Measurements from ENCODE around the gene ANXA5. TPM values are rescaled to one million over a fixed set of nuclear protein-coding genes. Genes with fewer than 3 reads are reported as not detected.
A peak's percentile ranks its signal among the peaks of the same experiment; 100 is the strongest.

ANXA5 gene
- total and polyA plus RNA-seq, 12 donors, result 209 to 654 (median 401) TPM

DNA sequence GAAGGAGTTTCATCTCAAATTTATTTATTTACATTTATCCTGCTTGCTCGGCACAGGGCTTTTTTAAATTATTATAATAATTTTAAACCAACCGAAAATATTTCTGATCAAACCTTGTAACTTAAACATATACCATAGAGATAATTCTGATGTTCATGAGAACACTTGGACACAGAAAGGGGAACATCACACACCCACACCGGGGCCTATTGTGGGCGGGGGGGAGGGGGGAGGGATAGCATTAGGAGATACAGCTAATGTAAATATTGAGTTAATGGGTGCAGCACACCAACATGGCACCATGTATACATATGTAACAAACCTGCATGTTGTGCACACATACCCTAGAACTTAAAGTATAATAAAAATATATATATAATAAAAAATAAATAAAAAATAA, 2.9 kb downstream of the ANXA5 start:
- Histone ChIP-seq H3K4me3 (no peak overlapping the region), H3K36me3 (replicated peaks in 1 of 2) (no peaks in the 10 kb centered on the region), H3K27me3 (no peaks in the 10 kb centered on the region), H3K4me1 (replicated peaks in 1 of 2) (peaks cover 54 to 75% of the 10 kb centered on the region in 2 donors), H3K27ac (peak overlapping the region in 1 of 5 donors; percentile 10), H3K9me3 (replicated peaks in 1 of 3) (no peaks in the 10 kb centered on the region)
- intact Hi-C loops (cut with DNase I), result no loop called here
- WGBS, 4 donors, result 59 to 66% (median 64%) methylated on average over 4 of the region's 4 CpGs
- TF ChIP-seq, protein P1, sequence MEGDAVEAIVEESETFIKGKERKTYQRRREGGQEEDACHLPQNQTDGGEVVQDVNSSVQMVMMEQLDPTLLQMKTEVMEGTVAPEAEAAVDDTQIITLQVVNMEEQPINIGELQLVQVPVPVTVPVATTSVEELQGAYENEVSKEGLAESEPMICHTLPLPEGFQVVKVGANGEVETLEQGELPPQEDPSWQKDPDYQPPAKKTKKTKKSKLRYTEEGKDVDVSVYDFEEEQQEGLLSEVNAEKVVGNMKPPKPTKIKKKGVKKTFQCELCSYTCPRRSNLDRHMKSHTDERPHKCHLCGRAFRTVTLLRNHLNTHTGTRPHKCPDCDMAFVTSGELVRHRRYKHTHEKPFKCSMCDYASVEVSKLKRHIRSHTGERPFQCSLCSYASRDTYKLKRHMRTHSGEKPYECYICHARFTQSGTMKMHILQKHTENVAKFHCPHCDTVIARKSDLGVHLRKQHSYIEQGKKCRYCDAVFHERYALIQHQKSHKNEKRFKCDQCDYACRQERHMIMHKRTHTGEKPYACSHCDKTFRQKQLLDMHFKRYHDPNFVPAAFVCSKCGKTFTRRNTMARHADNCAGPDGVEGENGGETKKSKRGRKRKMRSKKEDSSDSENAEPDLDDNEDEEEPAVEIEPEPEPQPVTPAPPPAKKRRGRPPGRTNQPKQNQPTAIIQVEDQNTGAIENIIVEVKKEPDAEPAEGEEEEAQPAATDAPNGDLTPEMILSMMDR (IDR thresholded peaks at IDR 0.05), result no peak
- no peak for TF ChIP-seq POLR2A (IDR thresholded peaks at IDR 0.05)
- no peak for DNase-seq

DNA sequence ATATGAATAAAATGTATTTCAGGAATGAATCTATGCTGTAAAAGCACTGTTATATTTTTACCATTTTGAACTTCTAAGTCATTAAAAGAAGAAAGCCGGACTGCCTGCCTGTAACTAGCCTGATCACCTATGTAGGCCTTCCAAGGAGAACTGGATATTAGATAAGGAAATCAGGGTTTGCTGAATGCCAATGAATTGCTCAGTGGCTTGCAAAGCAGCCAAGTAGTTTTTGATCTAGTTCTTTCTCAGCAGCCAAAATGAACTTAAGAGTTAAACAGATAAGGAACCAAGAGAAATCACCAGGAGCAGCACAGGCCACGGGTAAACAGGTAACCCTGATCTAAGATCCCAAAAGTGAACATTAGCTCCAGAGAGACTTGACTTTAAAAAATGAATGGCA, 3.3 kb downstream of the ANXA5 start:
- Histone ChIP-seq H3K9me3 (replicated peaks in 1 of 3) (no peaks in the 10 kb centered on the region), H3K4me1 (replicated peaks in 1 of 2) (peaks cover 56 to 79% of the 10 kb centered on the region in 2 donors), H3K27ac (peak overlapping the region in 1 of 5 donors; percentile 10), H3K27me3 (no peaks in the 10 kb centered on the region), H3K4me3 (peak overlapping the region in 1 of 4 donors; percentile 8), H3K36me3 (replicated peaks in 1 of 2) (no peaks in the 10 kb centered on the region)
- TF ChIP-seq POLR2A (IDR thresholded peaks at IDR 0.05), result no peak
- TF ChIP-seq, protein P1 (IDR thresholded peaks at IDR 0.05), result no peak
- DNase-seq, result no peak
- intact Hi-C loops (cut with DNase I), result no loop called here
- WGBS, 4 donors, result 36 to 44% (median 38%) methylated on average over 2 of the region's 2 CpGs

DNA sequence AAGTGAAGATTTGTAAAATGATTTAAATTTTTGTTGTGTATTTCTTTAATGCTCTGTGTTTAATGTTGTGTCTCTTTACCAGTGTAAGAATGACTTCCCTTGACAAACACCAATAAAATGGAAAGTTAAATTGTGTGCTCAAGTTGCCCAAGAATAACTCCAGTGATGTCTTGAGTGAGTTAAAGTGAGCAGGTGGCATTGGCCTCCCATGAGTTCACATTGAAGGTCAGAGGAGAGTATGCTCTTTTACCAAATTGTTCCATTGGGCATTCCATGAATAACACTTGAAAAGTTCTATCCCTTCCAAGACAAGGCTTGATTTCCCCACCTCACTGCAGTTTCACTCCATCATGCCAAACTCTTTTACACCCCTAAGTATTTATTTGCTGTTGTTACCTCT, 4.5 kb downstream of the ANXA5 start:
- peaks cover 53 to 82% of the 10 kb centered on the region in 2 donors for H3K4me1 ChIP-seq (replicated peaks in 1 of 2)
- TF ChIP-seq, protein P1 (IDR thresholded peaks at IDR 0.05), result no peak
- TF ChIP-seq POLR2A (IDR thresholded peaks at IDR 0.05), result no peak
- no peaks in the 10 kb centered on the region for H3K27me3 ChIP-seq
- no peak overlapping the region for H3K4me3 ChIP-seq
- H3K36me3 ChIP-seq (replicated peaks in 1 of 2), result no peaks in the 10 kb centered on the region
- H3K27ac ChIP-seq, result peak overlapping the region in 1 of 5 donors; percentile 11
- DNase-seq, result no peak
- intact Hi-C loops (cut with DNase I), result no loop called here
- H3K9me3 ChIP-seq (replicated peaks in 1 of 3), result no peaks in the 10 kb centered on the region

DNA sequence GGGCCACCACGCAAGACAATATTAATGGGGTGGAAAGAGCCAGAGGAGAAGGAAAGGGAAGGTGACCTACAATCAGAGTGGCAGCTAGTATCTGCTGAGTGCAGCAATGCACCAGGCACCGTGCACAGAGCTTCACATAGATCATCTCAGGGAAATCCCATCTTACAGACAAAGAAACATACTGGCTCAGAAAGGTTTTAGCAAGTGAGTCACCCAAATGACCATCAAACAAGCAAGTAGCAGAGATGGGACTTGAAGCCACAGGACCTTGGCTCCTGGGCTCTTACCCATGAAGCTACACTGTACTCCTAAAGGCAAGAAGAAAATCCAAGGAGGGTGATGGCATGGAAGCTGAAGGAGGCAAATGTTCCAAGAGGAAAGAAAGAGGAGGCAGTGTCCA, 6.8 kb downstream of the ANXA5 start:
- WGBS, 4 donors, result 62 to 88% (median 74%) methylated on average over 2 of the region's 2 CpGs

More for the DNA sequence above, 6.8 kb downstream of the ANXA5 start:
- peak overlapping the region in 4 of 5 donors; percentile 4 to 76 (median 63) for H3K27ac ChIP-seq
- peaks cover 0 to 14% of the 10 kb centered on the region in 2 donors for H3K36me3 ChIP-seq (replicated peaks in 1 of 2)
- intact Hi-C loops (cut with DNase I), result no loop called here
- H3K4me3 ChIP-seq, result peak overlapping the region in 1 of 4 donors; percentile 12
- TF ChIP-seq, protein P1 (IDR thresholded peaks at IDR 0.05), result no peak
- TF ChIP-seq POLR2A (IDR thresholded peaks at IDR 0.05), result no peak
- H3K4me1 ChIP-seq (replicated peaks in 1 of 2), result peaks cover 53 to 78% of the 10 kb centered on the region in 2 donors
- H3K9me3 ChIP-seq (replicated peaks in 1 of 3), result no peaks in the 10 kb centered on the region
- H3K27me3 ChIP-seq, result no peaks in the 10 kb centered on the region
- no peak for DNase-seq
